HG02973 (cell line): ENCODE results near the gene NRGN.

Experiments
- ATAC-seq: cut with Tn5 transposase; IDR thresholded peaks from one replicate; pipeline ENCODE4 v1.9.1; 2021; ENCODE audit warnings: moderate library complexity; ENCODE audit not compliant: unreplicated experiment

Gene NRGN

GRCh38 chr11:124739479-124740276, at the start of gene NRGN:
Gene NRGN, plus strand, starts transcription at chr11:124739942. Its CDS starts 143 bp downstream, at chr11:124740085.
- ATAC-seq, result peak; percentile 98

GRCh38 chr11:124693142-124693541, 46.6 kb upstream of the NRGN start:
- ATAC-seq, result no peak

- no peak for ATAC-seq
These were observed 40.2 kb upstream of the NRGN start for GRCh38 chr11:124699547-124699946.

- no peak for ATAC-seq
These were observed 39.7 kb upstream of the NRGN start for GRCh38 chr11:124700028-124700427.

GRCh38 chr11:124707829-124708228, 31.9 kb upstream of the NRGN start:
- no peak for ATAC-seq

GRCh38 chr11:124712392-124712791, 27.4 kb upstream of the NRGN start:
- ATAC-seq, result no peak

- ATAC-seq, result no peak
These were observed 23.2 kb upstream of the NRGN start for GRCh38 chr11:124716591-124716990.

- no peak for ATAC-seq
These were observed 22.3 kb upstream of the NRGN start for GRCh38 chr11:124717421-124717785.

GRCh38 chr11:124717786-124718651, 21.7 kb upstream of the NRGN start:
- ATAC-seq, result no peak

GRCh38 chr11:124718801-124719200, 20.9 kb upstream of the NRGN start:
- ATAC-seq, result no peak

GRCh38 chr11:124719534-124719933, 20.2 kb upstream of the NRGN start:
- ATAC-seq, result no peak

- ATAC-seq, result no peak
These were observed 17.6 kb upstream of the NRGN start for GRCh38 chr11:124722176-124722575.

- ATAC-seq, result peak; percentile 86
These were observed 14.6 kb upstream of the NRGN start for GRCh38 chr11:124724979-124725718.

GRCh38 chr11:124725719-124726105, 14.0 kb upstream of the NRGN start:
- no peak for ATAC-seq

- ATAC-seq, result no peak
These were observed 12.3 kb upstream of the NRGN start for GRCh38 chr11:124727474-124727873.

GRCh38 chr11:124728134-124728533, 11.6 kb upstream of the NRGN start:
- ATAC-seq, result no peak

- no peak for ATAC-seq
These were observed 10.2 kb upstream of the NRGN start for GRCh38 chr11:124729571-124729970.

- no peak for ATAC-seq
These were observed 7.5 kb upstream of the NRGN start for GRCh38 chr11:124732230-124732629.

GRCh38 chr11:124736736-124737135, 3.0 kb upstream of the NRGN start:
- ATAC-seq, result no peak

- no peak for ATAC-seq
These were observed 2.0 kb upstream of the NRGN start for GRCh38 chr11:124737638-124738305.
